Activated naive CD4-positive, alpha-beta T cell treated with Interleukin-2 at 50 U/mL for 16 hours (primary cell): ENCODE data around the gene TCP1.
"Not testable (repeated sequence)": the region's sequence is repeated elsewhere in the genome, so short reads cannot be mapped to it uniquely, and the experiment has no call there.

Experiments used
- DNase-seq: peaks from one replicate; pipeline ENCODE4 v3.0.0-alpha.2; 2020

The TCP1 gene

GRCh38 chr6:159816775-159817174, 27.4 kb upstream of the TCP1 start:
- DNase-seq, result not testable (repeated sequence)

GRCh38 chr6:159815410-159815809, 26.0 kb upstream of the TCP1 start:
- no peak for DNase-seq

GRCh38 chr6:159813781-159814180, 24.4 kb upstream of the TCP1 start:
- DNase-seq, result no peak

- no peak for DNase-seq
These were observed 19.7 kb upstream of the TCP1 start for GRCh38 chr6:159809149-159809548.

GRCh38 chr6:159808647-159809046, 19.2 kb upstream of the TCP1 start:
- no peak for DNase-seq

GRCh38 chr6:159807150-159807858, 17.9 kb upstream of the TCP1 start:
- DNase-seq, result no peak

- no peak for DNase-seq
These were observed 16.6 kb upstream of the TCP1 start for GRCh38 chr6:159806021-159806458.

- no peak for DNase-seq
These were observed 16.1 kb upstream of the TCP1 start for GRCh38 chr6:159805440-159806020.

- no peak for DNase-seq
These were observed 15.1 kb upstream of the TCP1 start for GRCh38 chr6:159804504-159804903.

GRCh38 chr6:159801935-159802334, 12.5 kb upstream of the TCP1 start:
- no peak for DNase-seq

GRCh38 chr6:159800141-159800865, 10.9 kb upstream of the TCP1 start, which contains the start of gene PNLDC1:
PNLDC1 (plus strand) TSS chr6:159800276; CDS start chr6:159800308, 32 bp downstream.
- no peak for DNase-seq

GRCh38 chr6:159797554-159797953, 8.2 kb upstream of the TCP1 start:
- no peak for DNase-seq

GRCh38 chr6:159794976-159795375, 5.6 kb upstream of the TCP1 start:
- DNase-seq, result not testable (repeated sequence)

GRCh38 chr6:159790956-159791598, 1.7 kb upstream of the TCP1 start:
- no peak for DNase-seq

GRCh38 chr6:159790149-159790955, 950 bp upstream of the TCP1 start, which contains the start of gene MRPL18:
MRPL18 (plus strand) TSS chr6:159790467; CDS start chr6:159790588, 121 bp downstream.
- DNase-seq, result peak; percentile 89

GRCh38 chr6:159788753-159789376, 537 bp downstream of the TCP1 start:
- DNase-seq, result peak; percentile 23

- DNase-seq, result peak; percentile 24
These were observed 1.1 kb downstream of the TCP1 start for GRCh38 chr6:159788276-159788675.

- DNase-seq, result no peak
These were observed 10.8 kb downstream of the TCP1 start for GRCh38 chr6:159778542-159779103.

GRCh38 chr6:159778131-159778530, 11.3 kb downstream of the TCP1 start:
- DNase-seq, result no peak

- no peak for DNase-seq
These were observed 12.0 kb downstream of the TCP1 start for GRCh38 chr6:159777240-159777904.

GRCh38 chr6:159772196-159772595, 17.2 kb downstream of the TCP1 start:
- DNase-seq, result no peak
